K562 treated with DMSO at 1 percent for 4 hours (cell line): ENCODE measurements around the gene PGLYRP4. TPM values are rescaled to one million over a fixed set of nuclear protein-coding genes. Genes with fewer than 3 reads are reported as not detected.

Source experiments
- total RNA-seq: library from RNA; unstranded; fragments of 300-600 nt; gene quantifications from 2 replicates; pipeline ENCODE4 v1.2.3, GENCODE V29; 2022; ENCODE audit not compliant: insufficient read depth

The PGLYRP4 gene
- total RNA-seq = 2.2 and 2.3 TPM in 2 replicates

GRCh38 chr1:153348511-153349362, at the start of gene PGLYRP4:
PGLYRP4 (minus strand) TSS chr1:153348841; CDS start chr1:153347932, 909 bp downstream.

DNA sequence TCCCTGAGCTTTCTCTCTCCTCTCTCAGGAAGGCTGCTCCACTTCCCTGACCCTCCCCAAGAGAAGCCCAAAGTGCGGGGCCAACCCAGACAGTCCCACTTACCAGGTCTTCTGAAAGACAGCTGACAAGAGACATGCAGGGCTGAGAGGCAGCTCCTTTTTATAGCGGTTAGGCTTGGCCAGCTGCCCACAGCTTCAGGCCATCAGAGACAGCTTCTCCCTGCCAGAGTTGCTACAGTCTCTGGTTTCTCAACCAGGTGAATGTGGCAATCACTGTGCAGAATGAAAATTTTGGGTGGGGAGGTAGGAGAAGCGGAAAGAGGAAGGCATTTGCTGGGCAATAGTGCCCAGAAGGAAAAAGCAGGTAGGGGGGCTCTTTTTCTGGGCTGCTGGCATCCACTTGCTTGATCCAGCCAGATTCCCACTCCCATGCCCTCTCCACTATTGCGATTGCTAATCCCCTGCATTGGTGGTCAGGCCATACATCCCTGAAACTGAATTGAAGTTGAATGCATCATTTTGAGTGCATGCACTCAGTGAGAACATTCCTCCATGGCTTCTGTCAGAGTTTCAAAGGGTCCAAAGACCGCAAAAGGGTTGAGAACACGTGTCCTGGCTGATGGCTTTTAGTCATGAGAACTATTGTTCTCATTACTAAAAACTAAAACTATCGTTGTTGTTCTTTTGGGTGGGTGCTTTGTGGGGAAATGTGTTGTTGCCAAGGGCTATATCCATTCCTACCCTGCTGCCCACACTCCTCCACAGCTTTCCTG, 42.5 kb upstream of the PGLYRP4 start, which contains the start of gene S100A8:
S100A8 (minus strand) TSS at position 136 of the 773 bp plus-strand sequence. CDS start 538 bp downstream, outside the sequence.

GRCh38 chr1:153375511-153375910, 26.9 kb upstream of the PGLYRP4 start, which contains the start of gene S100A12:
S100A12 (minus strand) TSS chr1:153375621; CDS start chr1:153374592, 1,029 bp downstream.

GRCh38 chr1:153357853-153358690, 9.4 kb upstream of the PGLYRP4 start, which contains the start of gene S100A9:
S100A9 (plus strand) TSS chr1:153357854; CDS start chr1:153358284, 430 bp downstream.

GRCh38 chr1:153312570-153313186, 36.0 kb downstream of the PGLYRP4 start, which contains the start of gene PGLYRP3:
PGLYRP3 (minus strand) TSS chr1:153312952; CDS start chr1:153310665, 2,287 bp downstream.

Other genes starting within 250 kb of the PGLYRP4 start
- not detected in 2 replicates for gene SPRR2F, start 235.3 kb downstream of the PGLYRP4 start, total RNA-seq
- not detected in 2 replicates for gene SPRR2G, start 198.0 kb downstream of the PGLYRP4 start, total RNA-seq
- gene LELP1, start 145.4 kb downstream of the PGLYRP4 start, total RNA-seq = not detected in 2 replicates
- gene PRR9, start 131.3 kb downstream of the PGLYRP4 start, total RNA-seq = 1.4 and 1.7 TPM in 2 replicates
- gene LORICRIN, start 89.2 kb downstream of the PGLYRP4 start, total RNA-seq = not detected in 2 replicates
- 1.4 and 1.9 TPM in 2 replicates for gene PGLYRP3, start 35.9 kb downstream of the PGLYRP4 start, total RNA-seq
- gene S100A9, start 9.0 kb upstream of the PGLYRP4 start, total RNA-seq = not detected in 2 replicates
- gene S100A12, start 26.8 kb upstream of the PGLYRP4 start, total RNA-seq = not detected in 2 replicates
- not detected in 2 replicates for gene S100A8, start 42.2 kb upstream of the PGLYRP4 start, total RNA-seq
- gene S100A7A, start 67.7 kb upstream of the PGLYRP4 start, total RNA-seq = not detected in 2 replicates
- not detected in 2 replicates for gene S100A7, start 111.8 kb upstream of the PGLYRP4 start, total RNA-seq
- 23.2 and 29.1 TPM in 2 replicates for gene S100A6, start 187.2 kb upstream of the PGLYRP4 start, total RNA-seq
- gene S100A5, start 192.1 kb upstream of the PGLYRP4 start, total RNA-seq = not detected in 2 replicates
- 12.2 and 17.9 TPM in 2 replicates for gene S100A4, start 197.0 kb upstream of the PGLYRP4 start, total RNA-seq
- gene S100A3, start 200.4 kb upstream of the PGLYRP4 start, total RNA-seq = not detected in 2 replicates
- not detected in 2 replicates for gene S100A2, start 217.0 kb upstream of the PGLYRP4 start, total RNA-seq